NB4 (cell line): ENCODE measurements around the gene DNAI4.

Experiments used
- DNase-seq: peaks from one replicate; pipeline ENCODE4 v3.0.0; 2010; ENCODE audit warnings: low read depth
- H3K4me3 ChIP-seq: one replicate; pipeline ENCODE4 v1.5.1; 2011; ENCODE audit warnings: mild to moderate bottlenecking, low read depth, low read length, moderate library complexity
- POLR2A ChIP-seq: IDR thresholded peaks from 2 replicates; pipeline ENCODE4 v1.6.1; 2011; ENCODE audit warnings: mild to moderate bottlenecking; ENCODE audit not compliant: insufficient read length; ENCODE audit errors: extremely low read depth
- TF ChIP-seq, protein P1 (sequence below): IDR thresholded peaks from 2 replicates; pipeline ENCODE4 v1.6.1; 2011; ENCODE audit warnings: low read depth, low read length
- TF ChIP-seq, protein P2 (sequence below): IDR thresholded peaks from one replicate; pipeline ENCODE4 v1.5.1; 2012; ENCODE audit warnings: low read depth, low read length

DNAI4 gene

DNA sequence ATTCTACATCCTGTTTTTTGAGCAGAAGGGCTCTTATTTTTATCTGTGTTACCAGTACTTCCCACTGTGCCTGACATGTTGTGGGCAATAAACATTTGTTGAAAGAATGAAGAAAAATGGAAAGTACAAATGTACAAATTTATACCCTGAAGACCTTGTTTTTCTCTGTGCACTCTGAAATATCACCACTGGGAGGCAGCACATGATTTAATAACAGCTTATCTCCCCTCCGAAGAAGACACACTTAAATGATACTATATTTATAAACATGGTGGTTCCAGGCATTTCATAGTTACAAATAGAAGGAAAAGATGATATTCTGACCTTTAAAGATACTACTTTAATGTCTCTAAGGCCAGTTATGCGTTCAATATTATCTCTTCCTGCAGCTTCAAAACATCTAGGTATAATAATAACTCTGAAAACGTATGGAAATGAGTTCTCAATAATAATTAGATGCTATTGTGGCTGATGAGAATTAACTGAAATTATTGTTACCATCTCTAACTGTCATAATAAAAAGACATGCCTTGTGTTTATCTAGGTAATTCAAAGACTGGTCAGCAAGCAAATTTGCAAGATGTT lies 159.6 kb downstream of the DNAI4 start:
- no peak overlapping the region for H3K4me3 ChIP-seq
- DNase-seq, result peak; percentile 60
- no peak for TF ChIP-seq POLR2A
- TF ChIP-seq, protein P1, sequence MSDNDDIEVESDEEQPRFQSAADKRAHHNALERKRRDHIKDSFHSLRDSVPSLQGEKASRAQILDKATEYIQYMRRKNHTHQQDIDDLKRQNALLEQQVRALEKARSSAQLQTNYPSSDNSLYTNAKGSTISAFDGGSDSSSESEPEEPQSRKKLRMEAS, result no peak
- TF ChIP-seq, protein P2, sequence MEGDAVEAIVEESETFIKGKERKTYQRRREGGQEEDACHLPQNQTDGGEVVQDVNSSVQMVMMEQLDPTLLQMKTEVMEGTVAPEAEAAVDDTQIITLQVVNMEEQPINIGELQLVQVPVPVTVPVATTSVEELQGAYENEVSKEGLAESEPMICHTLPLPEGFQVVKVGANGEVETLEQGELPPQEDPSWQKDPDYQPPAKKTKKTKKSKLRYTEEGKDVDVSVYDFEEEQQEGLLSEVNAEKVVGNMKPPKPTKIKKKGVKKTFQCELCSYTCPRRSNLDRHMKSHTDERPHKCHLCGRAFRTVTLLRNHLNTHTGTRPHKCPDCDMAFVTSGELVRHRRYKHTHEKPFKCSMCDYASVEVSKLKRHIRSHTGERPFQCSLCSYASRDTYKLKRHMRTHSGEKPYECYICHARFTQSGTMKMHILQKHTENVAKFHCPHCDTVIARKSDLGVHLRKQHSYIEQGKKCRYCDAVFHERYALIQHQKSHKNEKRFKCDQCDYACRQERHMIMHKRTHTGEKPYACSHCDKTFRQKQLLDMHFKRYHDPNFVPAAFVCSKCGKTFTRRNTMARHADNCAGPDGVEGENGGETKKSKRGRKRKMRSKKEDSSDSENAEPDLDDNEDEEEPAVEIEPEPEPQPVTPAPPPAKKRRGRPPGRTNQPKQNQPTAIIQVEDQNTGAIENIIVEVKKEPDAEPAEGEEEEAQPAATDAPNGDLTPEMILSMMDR, result peak; percentile 52
